A673 (cell line): ENCODE data around the gene BAAT.

Experiments
- CTCF ChIP-seq: fragments of 300-800, 200-600 bp; sonication (generic); conservative IDR thresholded peaks from 2 replicates; pipeline ENCODE4 v1.5.1; 2017; ENCODE audit warnings: low read depth, mild to moderate bottlenecking, antibody characterized with exemption, low read length, moderate library complexity, mixed read lengths
- EZH2 ChIP-seq: fragments of 200-600 bp; sonication (generic); IDR thresholded peaks from 2 replicates; pipeline ENCODE4 v1.6.1; 2017; ENCODE audit warnings: borderline replicate concordance, low read depth, mild to moderate bottlenecking, mixed read lengths, antibody characterized with exemption, low read length; ENCODE audit not compliant: poor library complexity, severe bottlenecking

DNA sequence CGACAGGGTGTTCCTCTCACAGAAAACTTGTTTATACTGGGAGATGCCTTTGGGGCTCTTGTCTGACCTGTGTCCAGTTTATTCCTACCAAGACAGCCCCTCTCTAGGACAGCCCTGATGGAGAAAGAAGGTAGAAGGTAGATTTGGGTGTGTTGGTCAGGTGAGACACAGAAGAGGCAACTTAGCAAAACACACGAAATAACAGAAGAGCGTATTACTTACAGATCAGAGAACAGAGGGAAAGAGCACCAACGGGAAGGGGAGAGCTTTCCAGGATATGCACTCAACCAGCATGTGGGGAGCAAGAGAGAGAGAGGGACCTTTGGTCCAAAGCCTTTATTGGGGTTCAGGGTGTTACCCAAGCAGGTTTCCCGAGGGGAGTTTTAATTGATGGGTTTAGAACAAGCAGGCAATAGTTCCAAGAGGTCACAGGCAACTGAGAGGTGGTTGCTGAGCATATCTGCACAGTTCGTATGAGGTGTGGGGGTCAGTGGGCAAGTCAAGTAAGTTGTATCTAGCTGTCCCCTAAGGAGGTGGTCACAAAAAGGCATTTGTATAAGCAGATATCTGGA, 31.8 kb downstream of the BAAT start:
- TF ChIP-seq CTCF (no peak), EZH2 (no peak)
